ENCODE data around the gene DCTD. TPM values are rescaled to one million over a fixed set of nuclear protein-coding genes. Genes with fewer than 3 reads are reported as not detected.

The DCTD gene
- total and polyA plus RNA-seq, 4 donors: 36.9 to 52.9 (median 44.7) TPM

GRCh38 chr4:182920676-182921075 is 3.5 kb upstream of the DCTD start:
- Histone ChIP-seq H3K4me1 (ENCODE audit: control insufficient read depth in 4 of 4, insufficient read depth in 4 of 4, low read length in 3 of 4) (peaks cover 1 to 35% (median 21%) of the 10 kb centered on the region in 4 donors), H3K27me3 (ENCODE audit: control insufficient read depth in 4 of 4, insufficient read depth in 4 of 4, low read length in 3 of 4) (no peaks in the 10 kb centered on the region), H3K27ac (ENCODE audit: low read depth in 1 of 2, low read length in 2 of 2) (no peak overlapping the region), H3K9me3 (ENCODE audit: control insufficient read depth in 4 of 4, low read length in 3 of 4) (no peaks in the 10 kb centered on the region), H3K9ac (ENCODE audit: low read depth in 1 of 2, low read length in 2 of 2) (no peak overlapping the region), H3K36me3 (ENCODE audit: control insufficient read depth in 4 of 4, insufficient read depth in 3 of 4, low read depth in 1 of 4, low read length in 3 of 4) (no peaks in the 10 kb centered on the region), H3K4me3 (ENCODE audit: low read depth in 1 of 3, low read length in 3 of 3) (no peak overlapping the region)
- DNase-seq (ENCODE audit: low spot score): no peak
- WGBS: 94% methylated on average over 4 of the region's 4 CpGs
- TF ChIP-seq MAX (IDR thresholded peaks at IDR 0.05) (no peak), RXRA (IDR thresholded peaks at IDR 0.05) (no peak), HNF4G (IDR thresholded peaks at IDR 0.05) (no peak), CTCF (IDR thresholded peaks at IDR 0.05; ENCODE audit: low read depth, low read length, missing input control) (no peak), YY1 (IDR thresholded peaks at IDR 0.05) (no peak), ATF3 (IDR thresholded peaks at IDR 0.05) (no peak), ZBTB33 (IDR thresholded peaks at IDR 0.05) (no peak), FOXA1 (IDR thresholded peaks at IDR 0.05) (no peak), RAD21 (IDR thresholded peaks at IDR 0.05) (no peak), HNF4A (conservative IDR thresholded peaks at IDR 0.05) (no peak)

- TF ChIP-seq EGR1 (IDR thresholded peaks at IDR 0.05; ENCODE audit: low read depth in 2 of 2): no peak
- TF ChIP-seq RXRA (IDR thresholded peaks at IDR 0.05): no peak
- no peak for TF ChIP-seq JUND (IDR thresholded peaks at IDR 0.05)
- TF ChIP-seq FOXA1 (IDR thresholded peaks at IDR 0.05): no peak
- no peak for TF ChIP-seq YY1 (IDR thresholded peaks at IDR 0.05)
- no peak for TF ChIP-seq GABPA (IDR thresholded peaks at IDR 0.05 in 1 of 2, conservative IDR thresholded peaks at IDR 0.05 in 1 of 2)
- TF ChIP-seq HNF4A (conservative IDR thresholded peaks at IDR 0.05): no peak
- TF ChIP-seq NR2F2 (IDR thresholded peaks at IDR 0.05): no peak
- TF ChIP-seq TAF1 (conservative IDR thresholded peaks at IDR 0.05): no peak
- no peak for TF ChIP-seq REST (IDR thresholded peaks at IDR 0.05)
- TF ChIP-seq ATF3 (IDR thresholded peaks at IDR 0.05): no peak
- no peak for TF ChIP-seq ZBTB33 (IDR thresholded peaks at IDR 0.05)
- Histone ChIP-seq H3K4me1 (ENCODE audit: control insufficient read depth in 4 of 4, insufficient read depth in 4 of 4, low read length in 3 of 4) (peaks cover 1 to 39% (median 21%) of the 10 kb centered on the region in 4 donors), H3K27ac (ENCODE audit: low read depth in 1 of 2, low read length in 2 of 2) (peak overlapping the region in 1 of 2 donors; percentile 8), H3K27me3 (ENCODE audit: control insufficient read depth in 4 of 4, insufficient read depth in 4 of 4, low read length in 3 of 4) (no peaks in the 10 kb centered on the region), H3K4me3 (ENCODE audit: low read depth in 1 of 3, low read length in 3 of 3) (no peak overlapping the region), H3K36me3 (ENCODE audit: control insufficient read depth in 4 of 4, insufficient read depth in 3 of 4, low read depth in 1 of 4, low read length in 3 of 4) (peaks cover 5 to 13% (median 11%) of the 10 kb centered on the region in 4 donors), H3K9ac (ENCODE audit: low read depth in 1 of 2, low read length in 2 of 2) (peak overlapping the region in 1 of 2 donors; percentile 69), H3K9me3 (ENCODE audit: control insufficient read depth in 4 of 4, low read length in 3 of 4) (no peaks in the 10 kb centered on the region)
- WGBS: 83% methylated on average over 7 of the region's 7 CpGs
- DNase-seq (ENCODE audit: low spot score): no peak
Measured at GRCh38 chr4:182918791-182919302, 1.7 kb upstream of the DCTD start.

Data from liver (tissue), 9 donors.